ENCODE data around the gene SYNGR3. TPM values are rescaled to one million over a fixed set of nuclear protein-coding genes. Genes with fewer than 3 reads are reported as not detected.

The SYNGR3 gene
- total RNA-seq, 1 donor from 2014 or later: 8.3 TPM

DNA sequence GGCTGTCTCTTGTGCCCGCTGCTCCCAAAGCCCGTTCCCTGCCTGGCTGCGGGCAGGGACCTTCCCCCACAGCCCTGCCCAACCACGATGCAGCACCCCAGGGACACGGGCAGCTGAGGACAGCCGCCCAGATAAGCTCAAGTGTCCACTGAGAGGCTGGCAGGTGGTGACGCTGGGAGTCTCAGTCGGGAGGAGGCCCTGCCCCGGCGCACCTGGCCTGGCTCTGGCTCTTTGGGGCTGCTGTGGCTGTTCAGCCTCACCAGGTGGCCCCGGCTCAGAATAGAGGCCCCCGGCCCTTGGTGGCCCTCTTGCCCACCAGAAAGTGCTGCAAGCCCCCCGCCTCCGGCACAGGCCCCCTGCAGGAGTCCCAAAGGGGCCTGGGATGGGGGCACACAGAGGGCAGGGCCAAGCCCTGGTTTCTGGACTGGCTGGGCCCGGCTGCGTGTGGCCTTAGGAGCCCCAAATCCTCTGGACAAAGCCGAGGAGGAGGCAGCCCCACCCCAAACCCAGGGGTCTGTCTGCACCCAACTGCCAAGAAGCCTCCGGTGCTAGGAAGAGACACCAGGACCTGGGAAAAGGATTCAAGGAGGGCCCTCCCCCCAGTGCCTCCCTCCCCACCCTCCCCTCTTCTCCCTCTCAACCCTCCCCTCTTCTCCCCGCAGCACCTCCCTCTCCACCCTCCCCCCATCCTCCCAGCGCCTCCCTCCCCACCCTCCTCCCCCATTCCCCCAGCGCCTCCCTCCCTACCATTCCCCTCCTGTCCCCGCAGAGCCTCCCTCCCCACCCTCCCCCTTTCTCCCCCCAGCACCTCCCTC lies 52.6 kb downstream of the SYNGR3 start:
- peaks cover 80% of the 10 kb centered on the region for H3K4me1 ChIP-seq

DNA sequence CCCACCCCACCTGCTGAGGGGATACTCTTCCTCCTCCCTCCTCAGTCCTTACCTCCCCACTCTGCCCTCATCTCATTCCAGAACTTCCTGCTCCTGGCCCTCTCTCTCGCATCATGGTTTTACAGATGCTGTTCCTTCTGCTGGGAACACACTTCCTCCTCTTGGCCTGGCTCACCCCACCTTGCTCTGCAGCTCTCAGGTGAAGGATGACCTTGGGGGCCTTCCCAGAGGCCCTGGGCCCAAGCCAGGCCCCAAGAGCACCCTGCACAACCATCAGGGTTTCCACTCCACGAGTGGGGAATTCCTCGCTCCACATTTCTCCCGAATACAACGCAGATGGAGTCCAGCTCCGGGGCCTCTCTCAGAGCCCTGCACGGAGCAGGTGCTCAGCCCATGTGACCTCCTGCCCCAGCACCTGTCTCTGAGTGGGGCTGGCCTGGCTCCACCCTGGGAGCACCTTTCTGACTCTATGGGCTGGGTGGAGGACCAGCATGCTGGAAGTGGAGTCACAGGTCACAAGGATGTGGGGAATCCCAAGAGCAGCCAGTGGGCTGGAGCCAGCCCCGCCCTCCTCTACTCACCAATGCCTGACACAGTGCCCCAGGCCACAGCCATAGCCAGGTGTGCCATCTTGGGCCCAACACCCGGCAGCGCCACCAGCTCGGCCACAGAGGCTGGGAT lies 53.4 kb downstream of the SYNGR3 start:
- Histone ChIP-seq H3K4me1 (peaks cover 73% of the 10 kb centered on the region), H3K4me3 (no peak overlapping the region), H3K27me3 (no peaks in the 10 kb centered on the region), H3K27ac (peak overlapping the region; percentile 91), H3K9me3 (no peaks in the 10 kb centered on the region), H3K36me3 (peaks cover 0 to 8% of the 10 kb centered on the region in 2 donors)
- TF ChIP-seq POLR2A (IDR thresholded peaks at IDR 0.05) (no peak), POLR2AphosphoS5 (IDR thresholded peaks at IDR 0.05; ENCODE audit: insufficient read depth in 1 of 2, low read depth in 1 of 2) (no peak), CTCF (IDR thresholded peaks at IDR 0.05) (no peak)
- intact Hi-C loops (cut with DNase I): loop anchor here (10.0 kb wide), 1 partner anchor 888 kb away; the partner anchor contains the start of gene CACNA1H
- DNase-seq (ENCODE audit: extremely low spot score in 2 of 2): no peak

More for the DNA sequence above, 52.6 kb downstream of the SYNGR3 start:
- intact Hi-C loops (cut with DNase I): loop anchor here (10.0 kb wide), 1 partner anchor 888 kb away; the partner anchor contains the start of gene CACNA1H
- TF ChIP-seq POLR2AphosphoS5 (IDR thresholded peaks at IDR 0.05; ENCODE audit: insufficient read depth in 1 of 2, low read depth in 1 of 2) (no peak), POLR2A (IDR thresholded peaks at IDR 0.05) (no peak), CTCF (IDR thresholded peaks at IDR 0.05) (no peak)
- H3K27ac ChIP-seq: peak overlapping the region; percentile 91
- H3K4me3 ChIP-seq: no peak overlapping the region
- H3K9me3 ChIP-seq: no peaks in the 10 kb centered on the region
- H3K27me3 ChIP-seq: no peaks in the 10 kb centered on the region
- peaks cover 0 to 8% of the 10 kb centered on the region in 2 donors for H3K36me3 ChIP-seq
- DNase-seq (ENCODE audit: extremely low spot score in 2 of 2): no peak

Small RNA genes lying within 50 kb of the gene (small RNA-seq; reads per million reads assigned to genes)
- gene AC005363.2 (not detected), gene RN7SL219P (not detected), gene SNORA10 (not detected), gene SNORA64 (not detected)

Other genes with a start within 250 kb of the SYNGR3 start
- gene NME3, start 218.4 kb upstream of the SYNGR3 start, total RNA-seq: 96.0 TPM
- gene EME2, start 217.2 kb upstream of the SYNGR3 start, total RNA-seq: 13.5 TPM
- 89.6 TPM for gene MRPS34, start 216.8 kb upstream of the SYNGR3 start, total RNA-seq
- gene SPSB3, start 207.4 kb upstream of the SYNGR3 start, total RNA-seq: 75.9 TPM
- 40.8 TPM for gene NUBP2, start 207.0 kb upstream of the SYNGR3 start, total RNA-seq
- not detected for gene IGFALS, start 196.3 kb upstream of the SYNGR3 start, total RNA-seq
- gene HAGH, start 163.1 kb upstream of the SYNGR3 start, total RNA-seq: 71.5 TPM
- gene FAHD1, start 162.8 kb upstream of the SYNGR3 start, total RNA-seq: 53.5 TPM
- not detected for gene MEIOB, start 117.8 kb upstream of the SYNGR3 start, total RNA-seq
- 4.4 TPM for gene HS3ST6, start 71.6 kb upstream of the SYNGR3 start, total RNA-seq
- 53.0 TPM for gene MSRB1, start 46.8 kb upstream of the SYNGR3 start, total RNA-seq
- gene RPL3L, start 35.3 kb upstream of the SYNGR3 start, total RNA-seq: not detected
- gene NDUFB10, start 30.4 kb upstream of the SYNGR3 start, total RNA-seq: 132 TPM
- gene RPS2, start 25.1 kb upstream of the SYNGR3 start, total RNA-seq: 3,117 TPM
- not detected for gene RNF151, start 23.1 kb upstream of the SYNGR3 start, total RNA-seq
- 44.2 TPM for gene TBL3, start 17.9 kb upstream of the SYNGR3 start, total RNA-seq
- gene NOXO1, start 8.5 kb upstream of the SYNGR3 start, total RNA-seq: 1.2 TPM
- 11.5 TPM for gene GFER, start 5.8 kb upstream of the SYNGR3 start, total RNA-seq
- 51.8 TPM for gene ZNF598, start 19.9 kb downstream of the SYNGR3 start, total RNA-seq
- not detected for gene NPW, start 29.8 kb downstream of the SYNGR3 start, total RNA-seq
- gene NHERF2, start 36.9 kb downstream of the SYNGR3 start, total RNA-seq: 44.7 TPM
- gene NTHL1, start 57.9 kb downstream of the SYNGR3 start, total RNA-seq: 28.5 TPM
- gene TSC2, start 58.0 kb downstream of the SYNGR3 start, total RNA-seq: 78.6 TPM
- gene PKD1, start 145.9 kb downstream of the SYNGR3 start, total RNA-seq: 153 TPM
- 1.5 TPM for gene RAB26, start 158.7 kb downstream of the SYNGR3 start, total RNA-seq
- gene TRAF7, start 165.8 kb downstream of the SYNGR3 start, total RNA-seq: 38.8 TPM
- gene CASKIN1, start 206.6 kb downstream of the SYNGR3 start, total RNA-seq: 0.25 TPM
- gene MLST8, start 215.5 kb downstream of the SYNGR3 start, total RNA-seq: 51.6 TPM
- 9.6 TPM for gene BRICD5, start 220.9 kb downstream of the SYNGR3 start, total RNA-seq
- gene PGP, start 224.9 kb downstream of the SYNGR3 start, total RNA-seq: 15.5 TPM
- 70.0 TPM for gene E4F1, start 233.6 kb downstream of the SYNGR3 start, total RNA-seq
- 0.74 TPM for gene DNASE1L2, start 246.5 kb downstream of the SYNGR3 start, total RNA-seq